Neural progenitor cell (in vitro differentiated cells): ENCODE results near the gene PATJ. TPM values are rescaled to one million over a fixed set of nuclear protein-coding genes. Genes with fewer than 3 reads are reported as not detected.

ENCODE experiments used
- DNase-seq: peaks from one replicate; pipeline ENCODE4 v3.0.0-alpha.2; 2016; ENCODE audit warnings: low spot score
- H2AFZ ChIP-seq: fragments of 200-600 bp; sonication (generic); replicated peaks from 2 replicates; pipeline ENCODE4 v1.6.1; 2016; ENCODE audit warnings: antibody characterized with exemption
- H3F3A ChIP-seq: fragments of 200-600 bp; sonication (generic); 2 replicates; pipeline ENCODE4 v1.6.1; 2016; ENCODE audit warnings: antibody characterized with exemption, low read depth
- H3K27ac ChIP-seq: fragments of 200-600 bp; sonication (generic); 2 replicates; pipeline ENCODE4 v1.5.1; 2016; ENCODE audit warnings: mild to moderate bottlenecking
- H3K27me3 ChIP-seq: fragments of 200-600 bp; sonication (generic); 2 replicates; pipeline ENCODE4 v1.6.1; 2016; ENCODE audit warnings: mild to moderate bottlenecking, moderate library complexity
- H3K36me3 ChIP-seq: fragments of 200-600 bp; sonication (generic); 2 replicates; pipeline ENCODE4 v1.5.1; 2016
- H3K4me1 ChIP-seq: fragments of 200-600 bp; sonication (generic); 2 replicates; pipeline ENCODE4 v1.6.1; 2016; ENCODE audit warnings: mixed run types
- H3K4me2 ChIP-seq: fragments of 200-600 bp; sonication (generic); 2 replicates; pipeline ENCODE4 v1.6.1; 2016
- H3K4me3 ChIP-seq: fragments of 200-600 bp; sonication (generic); 2 replicates; pipeline ENCODE4 v1.5.1; 2016
- H3K79me2 ChIP-seq: fragments of 200-600 bp; sonication (generic); 2 replicates; pipeline ENCODE4 v1.6.1; 2016; ENCODE audit warnings: low read depth
- H3K9ac ChIP-seq: fragments of 200-600 bp; sonication (generic); 2 replicates; pipeline ENCODE4 v1.6.1; 2016
- H3K9me3 ChIP-seq: fragments of 200-600 bp; sonication (generic); 2 replicates; pipeline ENCODE4 v1.5.1; 2016; ENCODE audit warnings: low read depth
- H4K20me1 ChIP-seq: fragments of 200-600 bp; sonication (generic); 2 replicates; pipeline ENCODE4 v1.6.1; 2016; ENCODE audit warnings: low read depth
- H3K27ac Mint-ChIP-seq: 3 replicates; pipeline ENCODE4 v1.8.0; 2021; ENCODE audit warnings: mixed read lengths
- H3K27me3 Mint-ChIP-seq: 2 replicates; pipeline ENCODE4 v1.8.0; 2022; ENCODE audit warnings: low read depth, mild to moderate bottlenecking, inconsistent platforms, moderate library complexity, mixed read lengths; ENCODE audit not compliant: insufficient read depth
- H3K36me3 Mint-ChIP-seq: 3 replicates; pipeline ENCODE4 v1.8.0; 2021; ENCODE audit warnings: mixed read lengths
- H3K4me1 Mint-ChIP-seq: 3 replicates; pipeline ENCODE4 v1.8.0; 2021; ENCODE audit warnings: mixed read lengths
- H3K4me3 Mint-ChIP-seq: 3 replicates; pipeline ENCODE4 v1.8.0; 2021; ENCODE audit warnings: mild to moderate bottlenecking, moderate library complexity, mixed read lengths
- H3K9me3 Mint-ChIP-seq: 3 replicates; pipeline ENCODE4 v1.8.0; 2020; ENCODE audit warnings: mixed read lengths
- CTCF ChIP-seq: fragments of 200-600 bp; sonication (generic); IDR thresholded peaks from 2 replicates; pipeline ENCODE4 v1.5.1; 2017; ENCODE audit warnings: antibody characterized with exemption, mild to moderate bottlenecking
- EZH2 ChIP-seq: fragments of 200-600 bp; sonication (generic); IDR thresholded peaks from 2 replicates; pipeline ENCODE4 v1.6.1; 2017; ENCODE audit warnings: antibody characterized with exemption, mild to moderate bottlenecking, moderate library complexity
- EZH2phosphoT487 ChIP-seq: fragments of 200-600 bp; sonication (generic); IDR thresholded peaks from 2 replicates; pipeline ENCODE4 v1.6.1; 2017; ENCODE audit warnings: antibody characterized with exemption
- total RNA-seq: library from RNA; depleted of rRNA; stranded (reverse); fragments of >200 nt; gene quantifications from 2 replicates; pipeline ENCODE4 v1.2.3, GENCODE V29; 2015; ENCODE audit warnings: low replicate concordance

PATJ gene
- total RNA-seq, 1 donor from 2014 or later: 24.8 TPM

GRCh38 chr1:61907102-61907501 lies 164.8 kb downstream of the PATJ start:
- no peaks in the 10 kb centered on the region for H4K20me1 ChIP-seq
- no peak overlapping the region for H3K4me2 ChIP-seq
- no peaks in the 10 kb centered on the region for H3K9me3 ChIP-seq
- H3K27me3 Mint-ChIP-seq: peaks cover 4% of the 10 kb centered on the region
- H2AFZ ChIP-seq: no peak overlapping the region
- no peak overlapping the region for H3K4me3 ChIP-seq
- H3K4me1 ChIP-seq: peaks cover 10% of the 10 kb centered on the region
- H3K27ac Mint-ChIP-seq: peak overlapping the region; percentile 90
- no peaks in the 10 kb centered on the region for H3K27me3 ChIP-seq
- TF ChIP-seq CTCF (no peak), EZH2phosphoT487 (no peak), EZH2 (no peak)
- H3K4me1 Mint-ChIP-seq: peaks cover 44% of the 10 kb centered on the region
- no peak overlapping the region for H3K9ac ChIP-seq
- no peaks in the 10 kb centered on the region for H3K36me3 ChIP-seq
- H3K36me3 Mint-ChIP-seq: peaks cover 3% of the 10 kb centered on the region
- H3K9me3 Mint-ChIP-seq: peaks cover 2% of the 10 kb centered on the region
- H3K79me2 ChIP-seq: no peaks in the 10 kb centered on the region
- no peak overlapping the region for H3K27ac ChIP-seq
- H3K4me3 Mint-ChIP-seq: no peak overlapping the region
- no peaks in the 10 kb centered on the region for H3F3A ChIP-seq
- DNase-seq: no peak

- peaks cover 72% of the 10 kb centered on the region for H3K4me1 Mint-ChIP-seq
- Histone ChIP-seq H2AFZ (no peak overlapping the region), H4K20me1 (no peaks in the 10 kb centered on the region), H3F3A (peaks cover 6% of the 10 kb centered on the region), H3K27me3 (no peaks in the 10 kb centered on the region), H3K4me2 (no peak overlapping the region), H3K9me3 (no peaks in the 10 kb centered on the region), H3K79me2 (no peaks in the 10 kb centered on the region), H3K9ac (no peak overlapping the region), H3K27ac (no peak overlapping the region), H3K4me3 (no peak overlapping the region), H3K4me1 (peaks cover 17% of the 10 kb centered on the region), H3K36me3 (no peaks in the 10 kb centered on the region)
- TF ChIP-seq CTCF: no peak
- no peak for TF ChIP-seq EZH2
- TF ChIP-seq EZH2phosphoT487: no peak
- no peaks in the 10 kb centered on the region for H3K9me3 Mint-ChIP-seq
- H3K27ac Mint-ChIP-seq: no peak overlapping the region
- DNase-seq: no peak
- H3K4me3 Mint-ChIP-seq: no peak overlapping the region
- peaks cover 4% of the 10 kb centered on the region for H3K27me3 Mint-ChIP-seq
- H3K36me3 Mint-ChIP-seq: peaks cover 3% of the 10 kb centered on the region
Observed at GRCh38 chr1:61910035-61910434, 167.8 kb downstream of the PATJ start.

GRCh38 chr1:61914823-61915482 lies 172.7 kb downstream of the PATJ start:
- Histone ChIP-seq H3K27me3 (no peaks in the 10 kb centered on the region), H3K9me3 (no peaks in the 10 kb centered on the region), H3K27ac (no peak overlapping the region), H3F3A (peaks cover 8% of the 10 kb centered on the region), H4K20me1 (no peaks in the 10 kb centered on the region), H3K9ac (no peak overlapping the region), H3K79me2 (no peaks in the 10 kb centered on the region), H3K4me2 (peak overlapping the region; percentile 25), H3K4me1 (peaks cover 12% of the 10 kb centered on the region), H3K36me3 (peaks cover 2% of the 10 kb centered on the region), H2AFZ (no peak overlapping the region), H3K4me3 (no peak overlapping the region)
- peaks cover 2% of the 10 kb centered on the region for H3K27me3 Mint-ChIP-seq
- TF ChIP-seq EZH2phosphoT487: no peak
- TF ChIP-seq CTCF: no peak
- TF ChIP-seq EZH2: no peak
- peaks cover 2% of the 10 kb centered on the region for H3K9me3 Mint-ChIP-seq
- H3K4me1 Mint-ChIP-seq: peaks cover 44% of the 10 kb centered on the region
- peak; percentile 15 for DNase-seq
- peaks cover 6% of the 10 kb centered on the region for H3K36me3 Mint-ChIP-seq
- peak overlapping the region; percentile 44 for H3K4me3 Mint-ChIP-seq
- H3K27ac Mint-ChIP-seq: peak overlapping the region; percentile 98
